ENCODE results near the gene DNAJB6. TPM values are rescaled to one million over a fixed set of nuclear protein-coding genes. Genes with fewer than 3 reads are reported as not detected.

The DNAJB6 gene
- total RNA-seq, 1 donor from 2014 or later, result 172 TPM

- H2AFZ ChIP-seq (replicated peaks), result no peak overlapping the region
- H3K4me1 ChIP-seq, result no peaks in the 10 kb centered on the region
- H3K4me3 ChIP-seq, result no peak overlapping the region
- no peak overlapping the region for H3K4me2 ChIP-seq
- H3K27me3 Mint-ChIP-seq (ENCODE audit: insufficient read depth, low read depth), result peaks cover 4% of the 10 kb centered on the region
- no peak overlapping the region for H3K27ac ChIP-seq
- no peak for TF ChIP-seq EZH2phosphoT487 (IDR thresholded peaks at IDR 0.05)
- no peak for TF ChIP-seq EZH2 (IDR thresholded peaks at IDR 0.05)
- no peak for TF ChIP-seq CTCF (IDR thresholded peaks at IDR 0.05)
- peaks cover 100% of the 10 kb centered on the region for H3K79me2 ChIP-seq (ENCODE audit: low read depth)
- no peak overlapping the region for H3K9ac ChIP-seq
- peaks cover 8% of the 10 kb centered on the region for H3F3A ChIP-seq (ENCODE audit: low read depth)
- peaks cover 63% of the 10 kb centered on the region for H3K36me3 Mint-ChIP-seq
- peaks cover 37% of the 10 kb centered on the region for H3K36me3 ChIP-seq
- peaks cover 79% of the 10 kb centered on the region for H4K20me1 ChIP-seq (ENCODE audit: low read depth)
- DNase-seq (ENCODE audit: low spot score), result no peak
- no peak overlapping the region for H3K27ac Mint-ChIP-seq
- no peaks in the 10 kb centered on the region for H3K9me3 Mint-ChIP-seq
- peaks cover 3% of the 10 kb centered on the region for H3K4me1 Mint-ChIP-seq
- H3K9me3 ChIP-seq (ENCODE audit: low read depth), result no peaks in the 10 kb centered on the region
- H3K27me3 ChIP-seq, result no peaks in the 10 kb centered on the region
- H3K4me3 Mint-ChIP-seq, result no peak overlapping the region
These were observed 29.9 kb downstream of the DNAJB6 start for GRCh38 chr7:157366722-157367121.

GRCh38 chr7:157368955-157369354, 32.2 kb downstream of the DNAJB6 start:
- H3K27ac Mint-ChIP-seq, result no peak overlapping the region
- Histone ChIP-seq H3K79me2 (ENCODE audit: low read depth) (peaks cover 99% of the 10 kb centered on the region), H3F3A (ENCODE audit: low read depth) (peaks cover 8% of the 10 kb centered on the region), H3K36me3 (peaks cover 31% of the 10 kb centered on the region), H3K9ac (no peak overlapping the region), H3K9me3 (ENCODE audit: low read depth) (no peaks in the 10 kb centered on the region), H3K4me2 (no peak overlapping the region), H2AFZ (replicated peaks) (no peak overlapping the region), H3K27me3 (no peaks in the 10 kb centered on the region), H3K27ac (no peak overlapping the region), H3K4me3 (no peak overlapping the region), H4K20me1 (ENCODE audit: low read depth) (peaks cover 66% of the 10 kb centered on the region), H3K4me1 (no peaks in the 10 kb centered on the region)
- peaks cover 3% of the 10 kb centered on the region for H3K27me3 Mint-ChIP-seq (ENCODE audit: insufficient read depth, low read depth)
- H3K4me3 Mint-ChIP-seq, result no peak overlapping the region
- no peak for TF ChIP-seq EZH2phosphoT487 (IDR thresholded peaks at IDR 0.05)
- no peak for TF ChIP-seq CTCF (IDR thresholded peaks at IDR 0.05)
- TF ChIP-seq EZH2 (IDR thresholded peaks at IDR 0.05), result no peak
- H3K4me1 Mint-ChIP-seq, result peaks cover 3% of the 10 kb centered on the region
- H3K9me3 Mint-ChIP-seq, result no peaks in the 10 kb centered on the region
- H3K36me3 Mint-ChIP-seq, result peaks cover 64% of the 10 kb centered on the region
- DNase-seq (ENCODE audit: low spot score), result no peak

GRCh38 chr7:157370742-157371141, 33.9 kb downstream of the DNAJB6 start:
- H3K9ac ChIP-seq, result no peak overlapping the region
- H4K20me1 ChIP-seq (ENCODE audit: low read depth), result peaks cover 66% of the 10 kb centered on the region
- H3K36me3 ChIP-seq, result peaks cover 31% of the 10 kb centered on the region
- no peaks in the 10 kb centered on the region for H3K9me3 ChIP-seq (ENCODE audit: low read depth)
- H3K27ac ChIP-seq, result no peak overlapping the region
- no peak overlapping the region for H2AFZ ChIP-seq (replicated peaks)
- H3K4me1 ChIP-seq, result no peaks in the 10 kb centered on the region
- Mint-ChIP-seq H3K27ac (no peak overlapping the region), H3K27me3 (ENCODE audit: insufficient read depth, low read depth) (peaks cover 4% of the 10 kb centered on the region), H3K4me3 (no peak overlapping the region), H3K4me1 (peaks cover 3% of the 10 kb centered on the region), H3K9me3 (no peaks in the 10 kb centered on the region), H3K36me3 (peaks cover 65% of the 10 kb centered on the region)
- no peaks in the 10 kb centered on the region for H3K27me3 ChIP-seq
- no peak overlapping the region for H3K4me3 ChIP-seq
- TF ChIP-seq EZH2 (IDR thresholded peaks at IDR 0.05), result no peak
- no peak for TF ChIP-seq EZH2phosphoT487 (IDR thresholded peaks at IDR 0.05)
- TF ChIP-seq CTCF (IDR thresholded peaks at IDR 0.05), result no peak
- H3K4me2 ChIP-seq, result no peak overlapping the region
- peaks cover 8% of the 10 kb centered on the region for H3F3A ChIP-seq (ENCODE audit: low read depth)
- peaks cover 99% of the 10 kb centered on the region for H3K79me2 ChIP-seq (ENCODE audit: low read depth)
- no peak for DNase-seq (ENCODE audit: low spot score)

Data from neural progenitor cell (in vitro differentiated cells).